Activated T-helper 1 cell treated with anti-CD3 and anti-CD28 coated beads, Interleukin-2, amount 50 U/mL, for 16 hours (primary cell): Measurements from ENCODE around the gene GPR101.
A peak's percentile ranks its signal among the peaks of the same experiment; 100 is the strongest.

Source experiments
- DNase-seq, 2 donors: peaks; one replicate each; pipeline ENCODE4 v3.0.0-alpha.2; 2020; ENCODE audit warnings: low read depth in 1 of 2, low spot score in 1 of 2

The GPR101 gene, protein sequence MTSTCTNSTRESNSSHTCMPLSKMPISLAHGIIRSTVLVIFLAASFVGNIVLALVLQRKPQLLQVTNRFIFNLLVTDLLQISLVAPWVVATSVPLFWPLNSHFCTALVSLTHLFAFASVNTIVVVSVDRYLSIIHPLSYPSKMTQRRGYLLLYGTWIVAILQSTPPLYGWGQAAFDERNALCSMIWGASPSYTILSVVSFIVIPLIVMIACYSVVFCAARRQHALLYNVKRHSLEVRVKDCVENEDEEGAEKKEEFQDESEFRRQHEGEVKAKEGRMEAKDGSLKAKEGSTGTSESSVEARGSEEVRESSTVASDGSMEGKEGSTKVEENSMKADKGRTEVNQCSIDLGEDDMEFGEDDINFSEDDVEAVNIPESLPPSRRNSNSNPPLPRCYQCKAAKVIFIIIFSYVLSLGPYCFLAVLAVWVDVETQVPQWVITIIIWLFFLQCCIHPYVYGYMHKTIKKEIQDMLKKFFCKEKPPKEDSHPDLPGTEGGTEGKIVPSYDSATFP

DNA sequence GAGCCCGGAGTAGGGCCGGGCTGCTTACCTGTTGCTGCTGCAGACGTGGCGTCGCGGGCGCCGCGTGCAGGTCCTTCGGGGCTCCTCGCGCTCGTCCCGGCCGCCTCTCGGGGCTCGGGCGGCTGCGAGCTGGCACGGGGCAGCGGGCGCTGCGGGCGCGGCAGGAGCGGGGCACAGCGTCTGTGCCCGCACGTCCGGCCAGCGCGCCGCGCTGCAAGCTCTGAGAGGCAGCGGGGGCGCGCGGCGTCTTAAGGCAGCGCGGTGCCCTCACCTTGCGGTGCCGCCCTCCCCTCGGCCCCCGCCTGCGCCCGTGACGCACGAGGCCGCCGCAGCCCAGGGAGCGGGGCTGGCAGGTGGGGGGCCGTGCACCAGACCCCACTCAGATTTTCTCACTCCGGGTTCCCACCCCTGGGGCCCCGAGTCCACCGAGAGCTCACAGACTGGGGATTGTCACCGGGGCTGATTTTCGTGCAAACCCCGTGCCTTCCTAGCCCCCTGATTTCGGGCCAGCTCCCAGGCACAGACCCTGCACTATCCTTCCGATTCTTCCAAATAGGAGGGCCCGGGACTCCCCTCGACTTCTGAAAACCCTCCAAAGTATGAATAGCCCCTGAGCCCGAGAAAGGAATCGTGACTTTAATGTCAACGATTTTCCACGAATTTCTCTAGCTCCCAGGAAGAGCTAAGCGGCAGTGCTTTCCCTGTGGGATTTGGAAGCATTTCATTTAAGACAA is at the start of gene GPR101:
GPR101 (minus strand) TSS at position 222 of the 734 bp plus-strand sequence. CDS start 2,321 bp downstream, outside the sequence.
- no peak for DNase-seq

DNA sequence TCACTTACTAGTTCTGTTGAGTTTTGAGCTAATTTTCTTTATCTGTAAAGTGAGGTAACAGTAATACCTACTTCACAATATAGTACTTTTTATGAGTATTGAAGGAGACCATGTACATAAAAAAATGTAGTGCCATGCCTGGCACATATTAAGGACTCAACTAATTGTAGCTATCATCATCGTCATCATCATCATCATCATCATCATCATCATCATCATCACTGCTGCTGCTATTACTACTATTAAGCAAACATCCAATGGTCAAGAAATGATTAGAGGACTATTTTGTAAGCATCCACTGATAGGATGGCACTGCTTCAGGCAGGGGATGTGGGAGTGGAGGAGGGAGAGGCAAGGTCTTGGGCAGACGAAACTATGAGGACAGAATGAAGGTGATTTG is 47.4 kb upstream of the GPR101 start:
- DNase-seq, result no peak

DNA sequence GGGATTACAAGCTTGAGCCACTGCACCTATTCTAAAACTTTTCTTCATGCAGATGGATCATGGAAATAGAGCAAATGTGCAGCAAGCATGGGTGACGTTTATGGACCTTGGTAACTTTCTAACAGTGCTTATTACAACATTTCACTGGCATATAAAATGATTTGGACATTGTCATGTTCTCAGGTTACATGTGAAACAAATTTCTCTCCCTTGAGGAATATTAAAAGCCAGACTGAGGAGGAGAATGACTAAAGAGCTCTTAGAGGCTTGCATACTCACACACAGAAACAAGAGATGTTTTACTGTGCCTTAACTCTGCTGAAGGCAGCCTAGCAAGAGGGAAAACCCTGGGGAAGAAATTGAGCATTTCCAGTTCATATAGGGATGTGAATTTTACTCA is 38.6 kb upstream of the GPR101 start:
- no peak for DNase-seq

DNA sequence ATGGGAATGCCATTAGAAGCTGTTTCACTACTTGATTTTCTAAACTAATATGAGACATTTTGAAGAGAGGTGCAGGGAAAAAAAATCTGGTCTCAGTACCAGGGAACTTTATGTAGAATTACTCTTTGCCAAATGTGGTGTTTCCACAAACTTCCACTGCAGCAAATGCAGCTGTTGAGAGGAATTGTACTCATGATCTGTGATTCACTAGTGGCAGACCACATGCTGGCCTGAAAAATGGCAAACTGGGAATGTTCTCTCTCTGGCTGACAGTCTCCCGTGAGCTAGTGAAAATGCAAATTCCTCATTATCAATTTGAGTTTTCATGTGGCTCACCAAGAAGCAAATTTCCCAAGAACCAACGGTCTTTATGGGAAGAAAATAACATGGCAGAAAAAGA is 37.8 kb upstream of the GPR101 start:
- no peak for DNase-seq

DNA sequence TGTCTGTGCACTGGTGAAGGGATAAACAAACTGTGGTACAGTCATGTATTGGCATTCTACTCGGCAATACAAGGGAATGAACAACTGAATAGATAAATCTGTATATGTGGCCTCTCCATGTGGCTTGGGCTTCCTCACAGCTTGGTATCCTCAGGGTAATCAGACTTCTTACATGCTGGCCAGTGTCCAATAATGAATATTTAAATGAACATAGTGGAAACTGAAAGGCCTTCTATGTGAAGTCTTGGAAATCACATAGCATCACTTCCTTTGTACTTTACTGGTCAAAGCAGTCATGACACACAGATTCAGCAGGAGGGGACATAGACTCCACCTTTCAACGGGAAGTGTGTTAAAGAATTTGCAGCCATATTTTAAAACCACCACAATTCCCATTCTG is 33.4 kb upstream of the GPR101 start:
- DNase-seq, result no peak

DNA sequence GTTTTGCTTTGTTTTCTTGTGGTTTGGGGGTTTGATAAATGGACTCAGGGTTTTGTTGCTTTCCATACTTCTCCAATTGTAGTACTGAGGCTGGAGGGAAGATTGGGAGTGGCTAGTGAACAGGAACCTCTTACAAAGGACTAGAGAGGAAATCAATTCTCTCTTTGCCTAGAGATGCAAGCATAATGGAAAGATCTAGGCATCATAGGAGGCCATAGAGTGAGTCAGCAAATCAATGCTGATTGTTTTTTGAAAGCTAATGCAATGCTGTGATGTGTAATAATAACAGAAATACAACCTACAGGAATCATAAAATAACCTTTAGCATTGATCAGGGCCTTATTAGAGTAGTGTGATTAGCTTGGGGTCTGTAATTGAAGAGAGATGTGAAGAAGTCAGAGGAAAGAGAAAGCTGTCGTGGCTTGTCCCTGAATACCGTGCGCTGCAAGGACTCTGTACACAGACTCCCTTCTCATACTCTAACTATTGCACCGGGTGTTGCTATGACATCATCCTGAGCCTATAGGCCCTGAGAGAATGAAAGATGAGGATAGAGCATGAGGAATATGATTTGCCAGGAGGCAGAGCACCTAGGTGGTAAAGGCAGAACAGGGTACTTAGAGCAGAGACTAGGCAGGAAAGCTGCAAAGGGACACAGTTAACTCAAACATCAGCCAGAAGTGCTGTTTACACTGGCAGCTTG is 29.3 kb upstream of the GPR101 start:
- DNase-seq, result no peak

DNA sequence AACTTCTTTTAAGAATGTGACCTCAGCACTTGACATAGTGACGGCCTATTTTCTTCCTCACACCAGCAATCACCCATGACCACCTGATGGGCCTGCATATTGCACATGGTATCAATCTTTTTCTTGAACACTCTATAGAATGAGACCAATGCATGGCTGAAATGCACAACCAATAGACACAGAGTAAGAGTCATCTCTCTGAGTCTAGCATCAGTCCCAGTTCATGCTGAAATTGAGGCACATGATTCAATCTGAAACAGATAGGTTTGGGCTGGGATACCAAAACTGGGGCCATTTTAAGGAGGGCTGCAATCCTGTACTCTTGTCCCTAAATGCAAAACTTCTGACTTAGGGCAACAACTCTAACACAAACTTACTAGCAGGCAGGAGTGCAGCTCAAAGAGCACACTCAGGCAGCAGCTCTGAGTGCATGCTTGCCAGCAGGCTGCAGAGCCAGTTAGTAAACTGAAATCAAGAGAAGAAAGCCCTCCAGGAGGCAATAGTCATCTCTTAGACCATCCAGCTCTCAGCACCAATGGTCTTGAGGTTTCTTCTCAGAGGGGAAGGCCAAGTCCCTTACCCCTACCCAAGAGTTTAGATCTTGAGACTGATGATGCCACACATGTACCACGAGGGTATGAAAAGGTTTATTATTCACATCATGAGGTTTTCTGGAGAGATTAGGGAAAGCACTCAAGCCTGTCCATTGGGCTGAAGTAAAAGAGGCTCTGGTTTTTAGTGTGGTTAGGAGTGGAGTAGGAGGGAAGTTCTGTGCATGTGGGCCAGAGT is 24.7 kb upstream of the GPR101 start:
- no peak for DNase-seq

DNA sequence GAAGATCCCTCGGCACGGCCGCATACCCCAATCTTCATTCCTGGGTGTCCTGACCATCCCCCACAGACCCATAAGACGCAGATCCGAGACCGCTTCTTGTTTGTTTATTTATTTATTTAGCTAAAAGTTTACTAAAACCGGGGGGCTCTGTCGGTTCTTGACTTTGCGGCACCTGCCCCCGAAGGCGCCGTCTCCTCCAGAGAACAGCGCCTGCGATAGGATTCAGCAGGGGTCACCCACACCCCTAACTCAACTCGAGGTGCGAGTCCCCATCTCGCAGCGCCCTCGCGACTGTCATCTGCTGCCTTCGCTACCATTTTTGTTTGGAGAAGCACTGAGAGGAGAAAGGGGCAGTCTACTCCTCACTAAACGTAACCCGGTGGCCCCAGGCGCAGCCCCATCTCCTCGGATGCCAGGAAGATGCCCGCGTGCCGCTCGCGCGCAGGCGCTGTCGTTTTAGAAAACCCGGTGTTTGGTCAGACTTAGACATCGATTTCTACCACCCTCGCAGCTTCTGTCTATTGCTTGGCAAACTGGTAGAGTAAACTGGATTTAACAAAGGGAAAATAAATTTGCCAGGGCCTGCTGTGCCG is 18.9 kb upstream of the GPR101 start:
- no peak for DNase-seq

DNA sequence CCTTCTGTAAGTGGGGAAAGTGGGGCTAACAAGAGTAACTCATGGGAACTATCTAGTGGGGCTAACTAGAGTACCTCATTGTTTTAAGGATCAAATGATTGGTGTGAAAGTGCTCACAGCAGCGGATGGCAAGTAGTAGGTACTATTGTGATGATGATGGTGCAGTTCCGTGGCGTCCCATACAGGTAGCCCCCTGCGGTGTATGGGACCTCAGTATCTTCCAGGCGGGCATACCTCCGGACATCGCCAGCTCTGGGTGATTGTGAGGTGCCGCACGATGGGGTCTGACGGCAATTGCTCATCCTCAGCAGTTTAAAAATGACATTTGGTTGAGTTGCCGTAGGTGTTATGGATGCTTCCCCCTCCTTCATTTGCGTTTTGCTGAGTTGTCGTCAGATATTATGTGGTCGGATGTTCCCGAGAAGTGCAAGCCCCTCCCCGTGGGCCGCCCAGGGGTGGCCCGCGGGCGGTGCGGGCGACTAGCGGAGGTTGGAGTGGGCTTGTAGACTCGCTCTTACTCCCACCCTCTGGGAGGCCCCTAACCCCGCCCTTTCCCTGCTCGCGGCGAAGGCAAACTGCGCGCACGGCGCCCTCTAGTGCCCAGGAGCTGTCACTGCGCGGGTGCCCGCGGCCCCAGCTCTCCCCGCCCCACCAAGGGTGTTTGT is 18.3 kb upstream of the GPR101 start:
- peak; percentile 50 to 68 for DNase-seq

DNA sequence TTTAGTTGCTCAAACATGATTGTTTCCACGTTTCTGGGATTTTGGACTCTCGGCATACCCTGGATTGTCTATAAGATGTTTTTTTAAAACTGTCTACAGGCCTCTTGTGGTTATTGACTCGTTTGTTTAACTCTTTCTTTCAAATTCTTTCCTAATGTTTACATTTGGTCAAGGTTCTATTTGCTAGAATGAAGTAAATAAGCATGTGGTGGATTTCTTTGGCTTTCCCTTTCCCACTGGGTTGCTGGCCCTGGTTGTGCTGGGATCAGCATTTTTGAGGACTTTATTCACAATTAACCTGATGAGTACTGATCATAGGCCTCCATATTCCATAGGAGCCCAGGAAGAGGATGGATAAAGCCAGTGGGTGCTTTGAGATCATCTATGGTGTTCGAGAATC is 11.1 kb upstream of the GPR101 start:
- DNase-seq, result no peak

DNA sequence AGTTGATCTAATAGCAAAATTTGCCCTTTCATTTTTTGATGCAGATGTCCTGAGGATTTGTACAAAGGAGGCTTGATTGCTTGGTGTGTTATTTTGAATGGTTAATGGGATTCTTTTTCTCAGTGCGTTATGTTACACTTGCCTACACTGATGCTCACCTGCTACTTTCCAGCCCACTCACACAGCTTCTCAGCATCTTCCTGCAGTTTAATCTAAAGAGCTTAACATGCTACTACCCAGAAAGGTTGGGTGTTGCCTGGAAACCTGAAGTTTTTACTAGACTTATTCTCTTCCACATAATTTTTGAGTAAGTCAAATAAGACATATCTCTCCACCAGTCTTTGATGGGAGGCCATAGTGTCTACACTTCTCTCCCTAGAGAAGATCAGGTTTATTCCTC is 9.9 kb upstream of the GPR101 start:
- DNase-seq, result no peak

DNA sequence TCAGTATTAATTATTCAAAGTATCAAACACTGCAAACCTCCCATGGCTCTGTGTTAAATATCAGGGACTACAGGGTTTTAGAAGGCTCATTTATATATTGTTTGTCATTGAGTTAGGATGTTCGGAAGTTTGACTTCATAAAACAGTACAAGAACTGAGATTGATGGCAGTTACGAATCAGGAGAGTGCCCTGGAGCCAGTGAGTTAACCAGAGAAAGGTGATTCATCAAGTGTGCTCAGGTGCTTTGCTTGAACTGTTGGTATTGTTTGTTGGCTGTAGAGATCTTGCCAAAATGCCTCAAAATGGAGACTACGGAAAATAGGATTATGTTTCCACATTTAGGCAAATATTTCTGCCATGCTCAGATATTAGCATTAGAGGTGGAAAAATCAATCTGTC is 7.5 kb upstream of the GPR101 start:
- no peak for DNase-seq

DNA sequence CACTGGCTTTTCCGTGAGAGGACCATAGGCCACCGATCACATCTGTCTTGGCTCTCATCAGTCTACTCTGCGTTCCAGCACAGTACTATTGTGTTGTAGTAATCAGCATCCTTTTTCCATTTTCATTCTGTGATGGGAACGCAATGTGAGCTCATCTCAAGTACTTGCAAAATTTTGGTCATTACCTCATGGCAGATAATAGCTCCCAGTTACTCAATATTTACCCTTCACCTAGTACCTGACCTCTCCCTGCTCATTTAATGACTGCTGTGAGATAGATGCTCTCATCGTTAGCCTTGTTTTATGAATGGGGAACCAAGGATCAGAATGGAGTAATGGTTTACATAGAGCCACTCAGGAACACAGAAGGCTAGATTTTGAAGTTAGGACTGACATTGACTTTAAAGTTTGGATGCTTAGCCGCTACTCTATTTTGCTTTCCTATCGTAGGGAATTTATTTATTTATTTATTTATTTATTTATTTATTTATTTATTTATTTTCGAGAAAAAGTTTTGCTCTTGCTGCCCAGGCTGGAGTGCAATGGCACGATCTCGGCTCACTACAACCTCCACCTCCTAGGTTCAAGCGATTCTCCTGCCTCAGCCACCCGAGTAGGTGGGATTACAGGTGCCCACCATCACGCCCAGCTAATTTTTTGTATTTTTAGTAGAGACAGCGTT is 6.5 kb upstream of the GPR101 start:
- DNase-seq, result no peak

DNA sequence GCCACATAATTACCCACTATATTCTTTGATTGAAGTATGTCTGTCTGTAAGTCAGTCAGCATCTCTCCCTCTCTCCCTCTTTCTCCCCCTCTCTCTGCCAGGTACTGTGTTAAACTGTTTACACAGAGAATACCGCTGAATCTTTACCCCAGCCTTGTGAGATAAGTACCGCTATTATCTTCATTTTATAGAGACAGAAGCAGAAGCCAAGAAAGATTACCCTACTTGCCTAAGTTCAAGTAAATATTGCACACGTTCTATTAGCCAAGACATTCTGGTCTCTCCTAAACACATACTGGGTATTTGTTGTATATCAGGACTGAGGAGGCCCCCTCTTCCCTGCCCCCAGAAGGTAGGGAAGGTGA is 695 bp upstream of the GPR101 start:
- DNase-seq, result no peak

DNA sequence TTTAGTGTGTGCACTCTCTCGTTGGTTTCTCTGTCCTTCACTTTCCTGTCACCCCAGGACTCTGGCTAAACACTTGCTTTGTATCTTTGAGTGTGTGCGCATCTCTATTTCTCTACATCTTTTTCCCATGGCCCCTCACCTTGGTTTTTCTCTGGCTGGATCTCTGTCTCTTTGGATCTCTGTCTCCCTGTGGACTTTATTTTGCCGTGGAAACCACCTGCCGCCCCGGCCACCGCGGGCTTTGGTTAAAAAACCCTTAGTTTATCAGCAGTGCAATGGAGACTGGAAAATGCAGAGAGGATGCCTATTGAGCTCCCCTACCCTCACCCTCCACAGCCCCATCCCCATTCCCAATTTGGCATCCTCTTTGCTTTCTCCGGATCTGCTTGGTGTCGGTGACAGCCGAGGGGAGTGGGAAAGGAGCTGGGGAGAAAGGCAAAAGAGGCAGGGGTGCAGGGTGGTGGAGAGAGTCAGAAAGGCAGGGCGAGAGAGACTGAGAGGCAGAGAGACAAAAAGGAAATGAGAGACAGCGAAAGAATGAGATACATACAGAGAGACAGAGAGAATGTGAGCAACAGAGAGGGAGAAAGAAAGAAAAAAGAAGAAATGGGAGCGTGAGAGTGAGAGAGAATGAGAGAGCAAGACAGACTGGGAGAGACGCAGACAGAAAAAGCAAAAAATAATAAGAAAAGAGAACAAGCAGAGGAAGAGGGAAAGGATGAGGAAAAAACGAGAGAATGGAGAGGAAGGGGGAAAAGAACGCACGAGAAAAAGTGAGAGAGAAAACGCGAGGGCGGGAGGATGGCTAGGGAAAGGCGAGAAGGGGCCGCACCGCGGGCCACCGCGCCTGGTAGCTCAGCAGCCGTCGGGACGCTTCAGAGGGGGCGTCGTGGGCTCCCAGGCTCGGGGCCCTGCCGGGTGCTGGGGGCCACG is 688 bp downstream of the GPR101 start:
- DNase-seq, result no peak

DNA sequence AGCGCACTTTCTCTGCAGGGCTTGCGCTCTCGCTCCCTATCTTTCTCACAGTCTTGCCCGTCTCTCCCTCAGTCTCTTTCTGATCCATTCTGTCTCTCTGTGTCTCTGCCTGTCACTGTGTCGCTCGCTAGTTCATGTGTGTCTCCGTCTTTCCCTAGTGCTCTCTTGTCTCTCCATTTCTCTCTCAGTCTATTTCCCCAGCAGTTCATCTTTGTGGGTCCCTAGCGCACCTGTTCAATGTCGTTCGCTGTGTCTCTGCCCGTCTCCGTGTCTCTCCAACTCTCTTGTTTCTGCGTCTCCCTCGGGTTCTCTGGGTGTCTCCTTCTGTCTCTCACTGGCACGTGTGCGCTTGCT is 1.5 kb downstream of the GPR101 start:
- no peak for DNase-seq

DNA sequence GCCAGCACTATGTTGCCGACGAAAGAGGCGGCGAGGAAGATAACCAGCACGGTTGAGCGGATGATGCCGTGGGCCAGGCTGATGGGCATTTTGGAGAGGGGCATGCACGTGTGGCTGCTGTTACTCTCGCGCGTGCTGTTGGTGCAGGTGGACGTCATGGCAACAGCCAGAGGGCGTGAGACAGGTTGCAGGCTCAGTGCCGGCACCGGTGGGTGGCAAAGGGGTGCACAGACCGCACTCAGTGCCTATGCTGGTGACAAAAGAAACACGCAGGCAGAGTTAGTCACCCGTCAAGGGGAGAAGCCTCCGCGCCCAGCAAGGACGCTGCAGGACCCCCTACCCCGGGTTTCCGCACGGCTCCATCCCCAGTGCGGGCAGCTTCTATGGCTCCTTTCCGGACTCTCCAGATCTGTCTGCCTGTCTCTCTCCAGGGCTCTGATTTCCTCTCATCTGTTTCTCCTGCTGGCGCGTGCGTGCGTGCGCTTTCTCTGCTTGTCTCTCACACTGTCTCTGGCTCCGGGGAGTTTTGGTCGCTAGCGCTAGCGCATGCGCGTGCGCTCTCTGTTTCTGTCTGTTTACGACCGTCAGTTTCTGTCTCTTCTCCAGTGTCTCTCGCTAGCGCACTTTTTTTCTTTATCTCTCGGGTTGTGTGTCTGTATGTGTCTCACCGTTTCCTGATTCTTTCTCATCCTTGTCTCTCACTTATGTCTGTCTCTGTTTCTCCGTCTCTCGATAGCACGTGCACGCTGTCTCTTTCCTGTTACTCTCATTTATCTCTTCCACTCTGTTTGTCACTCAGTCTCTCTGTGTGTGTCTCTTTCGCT is 2.1 kb downstream of the GPR101 start:
- peak in 1 of 2 donors; percentile 13 for DNase-seq

DNA sequence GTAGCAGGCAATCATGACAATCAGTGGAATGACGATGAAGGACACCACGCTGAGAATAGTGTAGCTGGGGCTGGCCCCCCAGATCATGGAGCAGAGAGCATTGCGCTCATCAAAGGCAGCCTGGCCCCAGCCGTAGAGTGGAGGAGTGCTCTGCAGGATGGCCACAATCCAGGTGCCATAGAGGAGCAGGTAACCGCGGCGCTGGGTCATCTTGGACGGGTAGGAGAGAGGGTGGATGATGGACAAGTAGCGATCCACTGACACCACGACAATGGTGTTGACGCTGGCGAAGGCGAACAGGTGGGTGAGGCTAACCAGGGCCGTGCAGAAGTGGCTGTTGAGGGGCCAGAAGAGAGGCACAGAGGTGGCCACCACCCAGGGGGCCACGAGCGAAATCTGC is 2.8 kb downstream of the GPR101 start:
- no peak for DNase-seq
